ENCODE measurements around the gene CDH23. TPM values are rescaled to one million over a fixed set of nuclear protein-coding genes. Genes with fewer than 3 reads are reported as not detected.

The CDH23 gene
- total and polyA plus RNA-seq, 9 of the 15 experiments (the other 6 are each of a cell fraction or from before 2014, with no cell fraction given), result 0.18 to 1.2 (median 0.47) TPM

- no peak for TF ChIP-seq CHD7 (IDR thresholded peaks at IDR 0.05; ENCODE audit: low read depth, low read length)
- TF ChIP-seq MLLT1 (IDR thresholded peaks at IDR 0.05), result peak in 1 of 2 experiments; percentile 14; a peak in 1 of 4 replicates
- TF ChIP-seq RBFOX2 (IDR thresholded peaks at IDR 0.05; ENCODE audit: low read depth, low read length), result 0 out of 2 replicates have a peak, but pooled peaks have one; percentile 9
- TF ChIP-seq BCOR (IDR thresholded peaks at IDR 0.05), result no peak
- peak; percentile 67; the same call in 1 of the 2 replicates for TF ChIP-seq ELF4 (CRISPR knock-in tag; IDR thresholded peaks at IDR 0.05)
- TF ChIP-seq HDAC8 (tag; IDR thresholded peaks at IDR 0.05), result no peak
- TF ChIP-seq, protein P1, sequence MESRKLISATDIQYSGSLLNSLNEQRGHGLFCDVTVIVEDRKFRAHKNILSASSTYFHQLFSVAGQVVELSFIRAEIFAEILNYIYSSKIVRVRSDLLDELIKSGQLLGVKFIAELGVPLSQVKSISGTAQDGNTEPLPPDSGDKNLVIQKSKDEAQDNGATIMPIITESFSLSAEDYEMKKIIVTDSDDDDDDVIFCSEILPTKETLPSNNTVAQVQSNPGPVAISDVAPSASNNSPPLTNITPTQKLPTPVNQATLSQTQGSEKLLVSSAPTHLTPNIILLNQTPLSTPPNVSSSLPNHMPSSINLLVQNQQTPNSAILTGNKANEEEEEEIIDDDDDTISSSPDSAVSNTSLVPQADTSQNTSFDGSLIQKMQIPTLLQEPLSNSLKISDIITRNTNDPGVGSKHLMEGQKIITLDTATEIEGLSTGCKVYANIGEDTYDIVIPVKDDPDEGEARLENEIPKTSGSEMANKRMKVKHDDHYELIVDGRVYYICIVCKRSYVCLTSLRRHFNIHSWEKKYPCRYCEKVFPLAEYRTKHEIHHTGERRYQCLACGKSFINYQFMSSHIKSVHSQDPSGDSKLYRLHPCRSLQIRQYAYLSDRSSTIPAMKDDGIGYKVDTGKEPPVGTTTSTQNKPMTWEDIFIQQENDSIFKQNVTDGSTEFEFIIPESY (CRISPR knock-in tag; IDR thresholded peaks at IDR 0.05), result peak; percentile 91
- no peak for TF ChIP-seq SMARCA5 (IDR thresholded peaks at IDR 0.05)
- TF ChIP-seq, protein P2, sequence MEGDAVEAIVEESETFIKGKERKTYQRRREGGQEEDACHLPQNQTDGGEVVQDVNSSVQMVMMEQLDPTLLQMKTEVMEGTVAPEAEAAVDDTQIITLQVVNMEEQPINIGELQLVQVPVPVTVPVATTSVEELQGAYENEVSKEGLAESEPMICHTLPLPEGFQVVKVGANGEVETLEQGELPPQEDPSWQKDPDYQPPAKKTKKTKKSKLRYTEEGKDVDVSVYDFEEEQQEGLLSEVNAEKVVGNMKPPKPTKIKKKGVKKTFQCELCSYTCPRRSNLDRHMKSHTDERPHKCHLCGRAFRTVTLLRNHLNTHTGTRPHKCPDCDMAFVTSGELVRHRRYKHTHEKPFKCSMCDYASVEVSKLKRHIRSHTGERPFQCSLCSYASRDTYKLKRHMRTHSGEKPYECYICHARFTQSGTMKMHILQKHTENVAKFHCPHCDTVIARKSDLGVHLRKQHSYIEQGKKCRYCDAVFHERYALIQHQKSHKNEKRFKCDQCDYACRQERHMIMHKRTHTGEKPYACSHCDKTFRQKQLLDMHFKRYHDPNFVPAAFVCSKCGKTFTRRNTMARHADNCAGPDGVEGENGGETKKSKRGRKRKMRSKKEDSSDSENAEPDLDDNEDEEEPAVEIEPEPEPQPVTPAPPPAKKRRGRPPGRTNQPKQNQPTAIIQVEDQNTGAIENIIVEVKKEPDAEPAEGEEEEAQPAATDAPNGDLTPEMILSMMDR (IDR thresholded peaks at IDR 0.05 in 2 of 3, conservative IDR thresholded peaks at IDR 0.05 in 1 of 3; ENCODE audit: insufficient read depth in 2 of 3, low read depth in 1 of 3, low read length in 3 of 3), result 0 out of 6 replicates have a peak, but pooled peaks of 1 of the 3 experiments have one; percentile 9
- no peak for TF ChIP-seq ZEB2 (IDR thresholded peaks at IDR 0.05)
- TF ChIP-seq POLR2B (IDR thresholded peaks at IDR 0.05; ENCODE audit: low read depth, partially characterized antibody), result peak; percentile 51
These were observed 418.9 kb downstream of the CDH23 start (continued) for GRCh38 chr10:71815515-71816130.
